NCI-H128 (cell line): ENCODE data around the gene FBXL16.
A peak's percentile ranks its signal among the peaks of the same experiment; 100 is the strongest.
"Not testable (repeated sequence)": the region's sequence is repeated elsewhere in the genome, so short reads cannot be mapped to it uniquely, and the experiment has no call there.

ENCODE experiments used
- DNase-seq: peaks from one replicate; lab custom pipeline; 2025; ENCODE audit not compliant: unreplicated experiment; lab: John Stamatoyannopoulos, UW

Gene FBXL16, protein sequence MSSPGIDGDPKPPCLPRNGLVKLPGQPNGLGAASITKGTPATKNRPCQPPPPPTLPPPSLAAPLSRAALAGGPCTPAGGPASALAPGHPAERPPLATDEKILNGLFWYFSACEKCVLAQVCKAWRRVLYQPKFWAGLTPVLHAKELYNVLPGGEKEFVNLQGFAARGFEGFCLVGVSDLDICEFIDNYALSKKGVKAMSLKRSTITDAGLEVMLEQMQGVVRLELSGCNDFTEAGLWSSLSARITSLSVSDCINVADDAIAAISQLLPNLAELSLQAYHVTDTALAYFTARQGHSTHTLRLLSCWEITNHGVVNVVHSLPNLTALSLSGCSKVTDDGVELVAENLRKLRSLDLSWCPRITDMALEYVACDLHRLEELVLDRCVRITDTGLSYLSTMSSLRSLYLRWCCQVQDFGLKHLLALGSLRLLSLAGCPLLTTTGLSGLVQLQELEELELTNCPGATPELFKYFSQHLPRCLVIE

DNA sequence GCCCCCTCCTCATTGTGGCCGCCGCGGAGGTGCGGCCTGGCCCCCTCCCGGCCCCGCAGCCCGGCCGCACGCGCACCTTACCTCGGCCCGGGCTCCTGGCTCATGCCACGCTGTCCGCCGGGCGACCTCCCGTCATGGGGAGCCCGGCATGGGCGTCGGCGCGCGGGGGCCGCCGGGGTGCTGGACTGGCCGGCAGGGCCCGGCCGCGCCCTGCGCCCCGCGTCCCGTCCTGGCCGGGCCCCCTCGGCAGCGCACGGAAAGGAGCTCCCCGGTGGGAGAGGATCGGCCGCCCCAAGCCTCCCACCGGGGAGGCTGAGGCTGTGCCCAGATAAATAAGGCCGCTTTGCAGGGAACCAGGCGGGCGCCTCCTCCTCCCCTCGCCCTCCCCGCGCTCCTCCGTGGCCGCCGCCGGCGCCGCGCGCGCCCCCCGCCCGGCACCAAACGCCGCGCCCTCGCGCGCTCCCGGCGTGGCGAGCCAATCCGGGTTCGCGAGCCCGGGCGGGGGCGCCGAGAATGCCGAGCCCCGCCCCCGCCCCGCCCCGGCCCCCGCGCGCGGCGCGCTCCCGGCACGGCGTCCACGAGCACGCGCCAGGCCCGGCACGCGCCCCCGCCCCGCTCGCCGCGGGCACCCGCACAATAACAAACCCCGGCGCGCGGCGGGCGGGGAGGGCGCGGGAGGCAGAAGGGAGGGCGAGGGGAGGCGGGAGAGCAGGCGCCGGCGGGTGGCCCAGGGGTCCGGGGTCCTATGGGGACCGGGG lies at the start of gene FBXL16:
Gene FBXL16, minus strand, starts transcription at position 371 of the 758 bp plus-strand sequence. CDS start 8,396 bp downstream, outside the sequence.
- peak; percentile 32 for DNase-seq

DNA sequence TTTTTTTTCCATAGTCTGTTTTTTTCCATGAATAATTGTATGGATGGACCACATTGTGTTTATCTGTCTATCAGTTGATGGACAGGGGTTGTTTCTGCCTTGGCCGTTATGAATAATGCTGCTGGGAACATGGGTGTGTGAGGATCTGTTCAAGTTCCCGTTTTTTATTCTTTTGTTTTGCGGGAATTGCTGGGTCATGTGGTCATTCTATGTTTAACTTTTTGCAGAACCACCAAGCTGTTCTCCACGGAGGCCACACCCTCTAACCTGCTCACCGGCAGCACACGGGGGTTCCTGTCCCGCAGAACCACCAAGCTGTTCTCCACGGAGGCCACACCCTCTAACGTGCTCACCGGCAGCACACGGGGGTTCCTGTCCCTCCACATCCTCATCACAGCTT lies 49.1 kb upstream of the FBXL16 start:
- no peak for DNase-seq

DNA sequence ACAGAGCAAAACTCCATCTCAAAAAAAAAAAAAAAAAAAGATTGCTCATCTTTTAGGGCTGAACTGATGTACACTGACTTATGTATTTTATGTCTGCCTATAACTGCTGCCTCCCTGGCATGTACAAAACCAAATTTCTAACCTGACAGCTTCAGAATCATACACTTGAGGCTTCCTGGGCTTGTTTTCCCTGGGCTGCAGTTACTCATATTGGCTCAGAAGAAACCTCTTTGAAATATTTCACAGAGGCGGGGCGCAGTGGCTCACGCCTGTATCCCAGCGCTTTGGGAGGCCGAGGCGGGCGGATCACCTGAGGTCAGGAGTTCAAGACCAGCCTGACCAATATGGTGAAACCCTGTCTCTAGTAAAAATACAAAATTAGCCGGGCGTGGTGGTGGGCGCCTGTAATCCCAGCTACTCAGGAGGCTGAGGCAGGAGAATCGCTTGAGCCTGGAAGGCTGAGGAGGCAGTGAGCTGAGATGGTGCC lies 48.6 kb upstream of the FBXL16 start:
- DNase-seq = not testable (repeated sequence)

DNA sequence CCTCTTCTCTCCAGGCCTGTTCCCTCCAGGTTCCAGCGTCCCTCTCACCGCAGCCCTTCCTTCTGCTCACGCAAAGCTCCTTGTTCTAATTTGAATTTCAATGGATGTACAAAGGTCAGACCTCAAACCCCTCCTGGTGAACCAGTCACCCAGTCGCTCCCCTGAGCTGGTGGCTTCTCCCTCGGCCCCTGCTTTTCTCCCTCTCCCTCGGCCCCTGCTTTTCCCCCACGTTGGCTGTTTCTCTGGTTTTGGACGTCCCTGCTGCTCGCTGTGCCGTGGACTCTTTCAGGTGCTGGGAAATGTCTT lies 46.4 kb upstream of the FBXL16 start:
- no peak for DNase-seq

DNA sequence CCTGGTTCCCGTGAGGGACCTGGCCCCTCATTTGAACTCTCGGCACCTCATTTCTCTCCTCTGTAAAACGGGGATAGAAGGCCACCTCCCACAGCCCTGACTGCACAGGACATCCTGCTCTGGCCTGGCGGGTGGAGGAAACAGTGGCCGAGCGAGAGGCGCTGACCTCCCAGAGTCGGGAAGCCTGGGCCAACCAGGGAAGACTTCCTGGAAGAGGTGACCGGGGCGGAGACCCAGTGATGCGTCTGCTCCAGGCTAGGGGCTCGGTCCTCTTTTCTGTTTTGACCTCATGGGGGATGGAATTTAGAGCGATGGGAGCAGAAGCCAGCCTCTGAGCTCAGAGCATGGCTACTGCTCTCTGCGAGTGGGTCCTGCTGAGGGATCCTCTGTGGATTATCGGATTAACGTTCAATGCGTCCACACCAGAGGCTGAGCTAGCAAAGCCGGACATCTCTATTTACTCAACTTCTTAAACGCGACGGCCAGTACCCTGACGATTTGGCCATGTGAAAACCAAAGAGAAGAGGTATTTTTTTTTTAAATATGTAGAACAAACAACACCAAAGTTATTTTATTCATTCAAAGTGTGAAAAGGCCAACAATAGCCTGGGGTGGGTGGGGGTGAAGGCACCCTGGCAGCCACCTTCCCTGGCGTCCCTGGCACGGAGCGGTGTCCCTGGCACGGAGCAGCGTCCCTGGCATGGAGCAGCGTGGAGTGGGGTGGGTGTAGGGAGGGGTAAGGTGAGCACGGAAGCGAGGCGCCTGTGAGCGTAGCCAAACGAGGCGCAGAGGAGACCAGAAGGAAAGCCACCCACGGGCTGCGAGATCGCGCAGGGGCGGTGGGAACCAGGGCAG lies 45.8 kb upstream of the FBXL16 start:
- DNase-seq = no peak

DNA sequence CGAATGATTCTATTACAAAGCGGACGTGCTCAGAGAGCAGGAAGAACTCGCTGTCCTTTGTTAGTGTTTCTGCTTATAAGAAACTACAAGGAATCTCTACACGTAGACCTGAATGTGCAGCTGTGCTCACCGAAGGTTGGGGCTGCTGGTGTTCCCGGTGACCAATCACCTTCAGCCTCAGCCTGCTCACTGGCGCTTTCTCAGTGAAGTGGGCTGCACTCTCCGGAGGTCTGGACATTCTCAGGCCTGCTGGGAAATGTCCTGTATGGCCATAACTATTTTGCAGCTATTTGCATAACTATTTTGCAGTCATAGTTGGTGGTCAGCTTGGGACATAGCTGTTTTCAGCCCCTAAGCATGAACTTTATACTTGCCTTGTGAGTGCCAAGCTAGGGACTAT lies 44.9 kb upstream of the FBXL16 start:
- no peak for DNase-seq

DNA sequence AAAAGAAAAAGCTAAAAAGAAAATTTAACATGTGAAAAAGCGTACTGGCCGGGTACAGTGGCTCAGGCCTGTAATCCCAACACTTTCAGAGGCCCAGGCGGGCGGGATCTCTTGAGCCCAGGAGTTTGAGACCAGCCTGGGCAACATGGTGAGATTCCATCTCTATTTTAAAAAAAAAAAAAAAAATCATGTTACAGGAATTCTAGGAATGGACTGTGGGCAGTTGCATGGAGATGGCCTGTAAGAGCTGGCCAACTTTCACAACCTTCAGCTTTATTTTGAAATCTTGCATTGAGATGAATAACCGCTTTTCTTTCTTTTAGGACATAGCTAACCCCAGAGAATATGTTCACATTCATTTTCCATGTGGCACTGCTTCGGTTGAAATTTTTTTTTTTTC lies 43.4 kb upstream of the FBXL16 start:
- DNase-seq = no peak

DNA sequence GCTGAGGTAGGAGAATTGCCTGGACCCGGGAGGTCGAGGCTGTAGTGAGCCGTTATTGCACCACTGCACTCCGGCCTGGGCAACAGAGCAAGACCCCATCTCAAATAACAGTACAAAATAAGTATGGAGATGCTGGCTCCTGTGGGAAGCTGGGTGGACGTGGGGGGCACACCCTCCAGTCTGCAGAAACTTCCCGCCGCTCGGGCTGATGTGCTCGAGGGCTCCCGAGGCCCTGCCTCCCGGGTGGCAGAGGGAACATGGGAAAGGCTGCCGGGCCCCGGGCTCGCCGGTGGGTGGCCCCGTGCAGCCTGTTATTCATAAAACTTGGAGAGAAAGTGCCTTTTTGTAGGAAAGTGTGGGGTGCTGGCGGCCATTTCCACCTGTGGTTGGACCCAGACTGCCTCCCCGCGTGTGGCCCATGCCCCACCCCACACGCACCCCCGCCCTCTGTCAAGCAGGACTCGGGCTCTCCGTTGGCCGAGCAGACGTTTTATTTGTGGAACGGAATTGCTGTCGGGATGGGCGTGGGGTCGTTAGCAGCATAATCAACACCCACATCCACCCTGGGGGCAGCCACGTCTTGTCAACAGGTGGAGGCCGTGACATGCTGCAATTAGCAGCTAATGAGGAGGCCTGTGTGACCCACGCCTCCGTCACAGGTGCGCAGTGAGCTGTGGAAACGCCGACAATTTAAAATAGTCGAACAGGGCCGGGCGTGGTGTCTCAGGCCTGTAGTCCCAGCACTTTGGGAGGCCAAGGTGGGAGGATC lies 42.6 kb upstream of the FBXL16 start:
- no peak for DNase-seq

DNA sequence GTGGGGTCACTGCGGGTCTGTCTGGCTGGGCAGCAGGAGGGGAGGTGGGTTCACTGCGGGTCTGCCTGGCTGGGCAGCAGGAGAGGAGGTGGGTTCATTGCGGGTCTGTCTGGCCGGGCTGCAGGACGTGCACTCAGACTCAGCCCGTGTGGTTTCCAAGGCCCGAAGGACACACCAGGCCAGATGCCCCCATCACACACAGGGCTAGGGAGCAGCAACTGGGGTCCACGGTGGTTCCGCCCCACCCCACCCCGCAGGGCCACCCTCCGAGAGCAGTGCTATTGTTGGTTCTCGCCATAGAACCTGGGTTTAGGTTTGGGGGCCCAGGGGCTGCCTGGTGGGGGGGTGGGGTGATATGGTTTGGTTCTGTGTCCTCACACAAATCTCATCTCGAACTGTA lies 41.0 kb upstream of the FBXL16 start:
- DNase-seq = no peak

DNA sequence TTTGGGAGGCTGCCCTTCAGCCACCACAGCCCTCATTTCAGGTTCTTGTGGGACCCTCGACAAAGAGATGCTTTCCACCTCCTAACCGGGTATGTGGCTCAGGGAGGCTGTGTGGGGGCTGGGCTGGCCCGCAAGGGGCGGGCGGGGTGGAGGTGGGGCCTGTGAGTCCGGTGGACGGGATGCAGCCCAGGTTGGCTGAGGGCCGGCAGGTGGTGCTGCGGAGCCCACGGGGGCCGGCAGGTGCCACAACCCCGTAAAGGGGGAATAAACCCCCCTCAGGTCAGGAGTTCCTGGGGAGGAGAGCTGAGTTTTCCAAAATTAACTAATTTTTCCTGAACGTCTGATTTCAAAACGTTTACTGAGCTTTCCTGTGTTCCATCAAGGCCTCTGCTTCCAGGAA lies 40.1 kb upstream of the FBXL16 start:
- DNase-seq = no peak

DNA sequence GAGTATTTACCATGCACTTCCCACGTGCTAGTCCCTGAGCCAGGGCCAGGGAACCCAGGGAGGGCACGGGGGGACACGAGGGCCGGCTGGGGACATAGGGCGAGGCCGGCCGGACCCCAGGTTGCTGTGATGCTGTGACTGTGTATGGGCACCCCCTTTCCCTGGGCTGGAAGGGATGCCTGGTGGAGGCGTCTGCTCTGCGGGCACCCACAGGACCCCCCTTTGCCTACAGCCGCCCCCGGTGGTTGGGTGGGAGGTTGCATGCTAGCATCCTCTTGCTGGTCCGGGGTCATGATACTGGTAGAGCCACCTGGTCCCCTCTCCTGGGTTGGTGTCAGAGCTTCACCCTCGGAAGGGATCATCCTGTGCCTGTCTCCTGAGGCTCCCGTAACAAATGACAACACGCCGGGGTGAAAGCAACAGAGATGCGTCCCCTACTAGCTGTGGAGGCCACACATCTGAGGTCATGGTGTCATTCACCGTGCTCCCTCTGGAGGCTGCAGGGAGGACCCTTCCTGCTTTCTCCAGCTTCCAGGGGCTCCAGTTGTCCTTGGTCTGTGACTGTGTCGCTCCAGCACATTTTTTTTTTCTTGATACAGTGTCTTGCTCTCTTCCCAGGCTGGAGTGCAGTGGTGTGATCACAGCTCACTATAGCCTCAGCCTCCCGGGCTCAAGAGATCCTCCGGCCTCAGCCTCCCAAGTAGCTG lies 38.3 kb upstream of the FBXL16 start:
- DNase-seq = no peak

DNA sequence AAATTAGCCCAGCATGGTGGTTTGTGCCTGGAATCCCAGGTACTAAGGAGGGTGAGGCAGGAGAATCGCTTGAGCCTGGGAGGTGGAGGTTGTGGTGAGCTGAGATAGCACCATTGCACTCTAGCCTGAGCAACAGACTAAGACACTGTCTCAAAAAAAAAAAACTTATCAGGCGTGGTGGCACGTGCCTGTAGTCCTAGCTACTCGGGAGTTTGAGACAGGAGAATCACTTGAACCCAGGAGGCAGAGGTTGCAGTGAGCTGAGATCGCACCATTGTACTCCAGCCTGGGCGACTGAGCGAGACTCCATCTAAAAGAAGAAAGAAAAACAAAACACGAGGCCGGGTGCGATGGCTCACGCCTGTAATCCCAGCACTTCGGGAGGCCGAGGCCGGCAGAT lies 37.3 kb upstream of the FBXL16 start:
- not testable (repeated sequence) for DNase-seq

DNA sequence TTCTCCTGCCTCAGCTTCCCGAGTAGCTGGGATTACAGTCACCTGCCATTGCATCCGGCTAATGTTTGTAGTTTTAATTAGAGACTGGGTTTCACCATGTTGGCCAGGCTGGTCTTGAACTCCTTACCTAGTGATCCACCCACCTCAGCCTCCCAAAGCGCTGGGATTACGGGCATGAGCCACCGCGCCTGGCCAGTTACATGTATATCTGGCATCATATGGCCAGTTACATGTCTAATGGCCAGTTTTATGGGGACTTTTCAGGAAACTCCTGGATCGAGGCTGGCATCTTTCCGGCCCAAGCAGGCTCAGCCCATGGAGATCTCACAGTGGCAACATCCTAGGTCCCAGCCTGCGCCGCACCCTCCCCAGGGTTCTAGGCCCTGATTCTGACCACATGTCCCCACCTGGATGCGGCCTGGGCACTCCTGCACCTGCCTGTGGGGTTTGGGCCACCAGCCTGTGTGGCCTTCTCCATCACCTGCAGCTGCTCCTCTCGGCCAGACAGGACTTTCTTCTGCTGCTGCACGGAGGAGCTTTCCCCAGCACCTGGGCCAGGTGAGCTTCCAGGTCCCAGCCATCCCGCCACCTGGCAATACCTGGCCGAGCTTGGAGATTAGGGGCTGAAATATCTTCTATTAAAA lies 36.5 kb upstream of the FBXL16 start:
- no peak for DNase-seq

DNA sequence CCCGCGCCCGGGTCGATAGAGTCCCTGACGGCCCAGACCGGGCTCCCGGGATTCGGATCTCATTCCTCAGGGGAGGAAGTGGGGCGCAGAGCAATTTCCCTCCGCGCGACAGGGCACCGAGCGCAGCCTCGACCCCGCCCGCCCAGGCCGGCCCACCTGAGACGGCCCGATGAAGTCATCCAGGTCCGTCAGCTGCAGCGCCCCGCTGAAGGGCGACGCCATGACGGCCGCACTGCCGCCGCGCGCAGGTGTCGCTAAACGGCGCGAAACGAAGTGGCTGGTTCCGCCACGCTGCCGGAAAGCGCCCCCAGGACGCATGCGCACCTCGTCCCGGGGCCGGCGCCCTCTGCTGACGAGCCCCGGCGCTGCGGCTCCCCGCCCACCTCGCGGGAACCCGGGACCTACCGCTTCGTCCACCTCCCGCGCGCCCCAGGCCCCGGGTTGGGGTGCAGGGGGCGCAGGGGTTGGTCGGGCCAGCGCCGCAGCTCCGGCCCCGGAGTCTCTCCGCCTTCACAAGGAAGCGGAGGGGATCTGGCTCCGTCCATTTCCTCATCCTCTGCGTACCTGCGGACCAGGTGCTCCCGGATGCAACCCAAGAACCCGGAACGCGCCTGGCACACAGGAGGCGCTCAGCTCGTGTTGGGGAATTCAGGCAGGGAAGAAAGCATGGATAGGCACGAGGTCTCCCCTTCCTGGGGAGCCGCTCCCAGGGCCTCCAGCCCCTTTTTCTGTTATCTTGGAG lies 35.3 kb upstream of the FBXL16 start, which contains the start of gene CIAO3:
Gene CIAO3, minus strand, starts transcription at position 234 of the 742 bp plus-strand sequence. Its CDS starts 12 bp downstream, at position 222.
- peak; percentile 46 for DNase-seq

DNA sequence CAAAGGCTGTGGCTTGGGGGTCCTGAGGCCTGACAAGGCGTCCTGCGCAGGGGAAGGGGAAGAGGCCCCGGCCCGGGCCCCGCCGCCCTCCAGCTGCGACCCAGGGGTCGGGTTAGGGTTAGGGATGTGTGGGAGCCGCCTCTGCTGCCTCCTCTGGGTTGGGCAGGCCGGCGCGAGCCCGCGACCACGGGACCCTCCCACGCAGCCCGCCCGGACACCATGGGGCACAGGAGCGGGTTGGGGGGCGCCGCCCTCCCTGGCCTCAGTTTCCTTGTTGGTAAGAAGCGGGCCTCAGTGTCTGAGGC lies 34.8 kb upstream of the FBXL16 start:
- DNase-seq = no peak

DNA sequence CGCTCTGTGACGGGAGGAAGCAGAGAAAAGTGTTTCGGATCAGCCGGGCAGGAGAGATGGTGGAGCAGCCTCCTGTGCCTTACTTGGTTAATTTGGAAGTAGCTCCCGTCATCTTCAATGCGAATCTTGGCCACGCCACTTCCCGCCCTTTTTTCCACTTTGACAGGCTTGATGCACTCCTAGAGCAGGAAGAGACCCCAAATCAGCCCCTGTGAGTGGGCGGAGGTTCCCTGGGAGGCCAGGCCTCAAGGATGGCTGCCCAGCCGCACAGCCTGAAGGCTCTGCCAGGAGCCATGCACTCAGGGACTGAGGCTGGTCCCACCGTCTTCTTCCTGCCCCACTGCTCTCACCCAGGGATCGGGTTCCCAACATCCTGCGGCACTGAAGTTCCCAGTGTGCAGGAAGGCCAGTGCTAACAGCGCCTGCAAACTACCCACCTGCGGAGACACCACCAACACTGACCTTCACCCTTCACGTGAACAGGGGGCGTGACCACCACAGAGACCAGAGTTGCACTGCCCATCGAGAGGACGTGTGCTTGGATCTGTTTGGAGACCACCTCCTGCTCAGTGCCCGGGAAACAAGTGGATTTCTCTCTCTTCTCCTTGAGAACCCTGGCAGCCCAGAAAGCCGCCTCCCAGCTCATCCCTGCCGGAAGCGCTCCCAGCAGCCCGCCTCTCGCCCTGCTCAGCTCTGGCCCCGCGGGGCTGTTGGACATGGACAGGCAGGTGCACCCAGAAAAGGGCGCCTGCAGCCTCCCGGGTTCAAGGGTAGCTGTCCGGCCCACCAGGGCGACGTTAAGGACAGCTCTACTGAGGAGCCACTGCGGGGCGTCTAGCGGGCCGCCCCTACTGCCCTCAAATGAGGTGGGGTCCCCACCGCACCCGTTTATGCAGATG lies 34.2 kb upstream of the FBXL16 start:
- DNase-seq = no peak

DNA sequence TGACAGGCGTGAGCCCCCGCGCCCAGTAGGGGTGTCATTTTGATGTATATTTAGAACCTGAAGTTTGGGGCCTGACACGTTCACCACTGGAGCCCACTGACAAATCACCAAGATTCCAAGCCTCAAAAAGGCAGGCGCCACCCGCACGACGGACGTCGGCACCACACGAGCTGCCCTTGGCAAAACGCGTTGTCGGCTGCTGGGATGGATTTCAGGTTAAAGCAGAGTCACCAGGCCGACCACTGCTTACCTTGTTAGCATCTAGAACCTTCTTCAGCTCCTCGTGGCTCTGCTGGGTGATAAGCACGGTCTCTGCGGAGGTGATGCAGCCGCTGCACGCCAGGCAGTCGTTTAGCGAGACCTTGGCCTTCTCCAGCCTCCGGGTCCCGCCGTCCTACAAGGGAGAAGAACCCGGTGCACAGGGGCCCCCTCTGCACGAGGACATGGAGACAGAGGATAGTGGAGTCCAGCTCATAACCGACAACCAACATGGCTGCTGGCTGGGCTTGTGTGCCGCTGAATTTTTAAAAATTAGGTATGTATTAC lies 31.4 kb upstream of the FBXL16 start:
- no peak for DNase-seq
